Prostate gland (tissue), 2 donors: ENCODE data around the gene SKOR1.

ENCODE experiments used
- CTCF ChIP-seq, 4 experiments: fragments of 200-600 bp in 2 of 4; fragments of 450-650 bp in 2 of 4; sonication (generic) in 2 of 4; IDR thresholded peaks; 1 replicate in 3 of 4; 2 replicates in 1 of 4; pipeline ENCODE4 v1.5.1; 2016 to 2019; ENCODE audit warnings: antibody characterized with exemption in 4 of 4, mild to moderate bottlenecking in 2 of 4, moderate library complexity in 2 of 4
- POLR2A ChIP-seq: fragments of 450-650 bp; IDR thresholded peaks from one replicate; pipeline ENCODE4 v1.6.1; 2016; ENCODE audit warnings: antibody characterized with exemption, mild to moderate bottlenecking

GRCh38 chr15:67815036-67815592 is 10.2 kb upstream of the SKOR1 start:
- TF ChIP-seq POLR2A (no peak), CTCF (IDR thresholded peaks at IDR 0.05) (no peak)
